Thoracic aorta (tissue), 2 donors: Measurements from ENCODE around the gene RPS3. TPM values are rescaled to one million over a fixed set of nuclear protein-coding genes. Genes with fewer than 3 reads are reported as not detected.
A peak's percentile ranks its signal among the peaks of the same experiment; 100 is the strongest.

Experiments
- ATAC-seq: fragments of 150-250 bp; one replicate; pipeline ENCODE4 v1.8.0; 2017; ENCODE audit warnings: low read depth; ENCODE audit not compliant: insufficient number of reproducible peaks, low FRiP score
- DNase-seq: peaks from one replicate; pipeline ENCODE4 v3.0.0-alpha.2; 2020; ENCODE audit warnings: low spot score
- H3K27ac ChIP-seq, 2 donors: fragments of 200-600 bp; sonication (generic); 1 replicate in 1 of 2; 2 replicates in 1 of 2; pipeline ENCODE4 v1.5.1; 2016; ENCODE audit warnings: mild to moderate bottlenecking in 2 of 2, moderate library complexity in 2 of 2
- H3K27me3 ChIP-seq: fragments of 200-600 bp; sonication (generic); replicated peaks from 2 replicates; pipeline ENCODE4 v1.6.0; 2016; ENCODE audit warnings: mild to moderate bottlenecking; ENCODE audit not compliant: insufficient read depth
- H3K36me3 ChIP-seq: fragments of 200-600 bp; sonication (generic); one replicate; pipeline ENCODE4 v1.5.1; 2016
- H3K4me1 ChIP-seq, 2 donors: fragments of 200-600 bp; sonication (generic); 1 replicate in 1 of 2; 2 replicates in 1 of 2; pipeline versions ENCODE4 v1.5.1 to v1.6.0; 2016; ENCODE audit warnings: low read depth in 2 of 2, mild to moderate bottlenecking in 1 of 2; ENCODE audit not compliant: control insufficient read depth in 1 of 2
- H3K4me3 ChIP-seq: fragments of 200-600 bp; sonication (generic); 2 replicates; pipeline ENCODE4 v1.5.1; 2016; ENCODE audit warnings: mild to moderate bottlenecking
- H3K9me3 ChIP-seq: fragments of 200-600 bp; sonication (generic); 2 replicates; pipeline ENCODE4 v1.5.1; 2016
- CTCF ChIP-seq: fragments of 200-600 bp; sonication (generic); IDR thresholded peaks from one replicate; pipeline ENCODE4 v1.5.1; 2019; ENCODE audit warnings: antibody characterized with exemption
- total RNA-seq, 2 donors: library from RNA; depleted of rRNA; stranded (reverse); fragments of >200 nt; gene quantifications; one replicate each; pipeline versions ENCODE4 v1.1.0 to v1.2.3, GENCODE V29; 2016

Gene RPS3
- total RNA-seq, 2 donors from 2014 or later: 560 to 708 TPM

GRCh38 chr11:75383246-75383645, 16.1 kb upstream of the RPS3 start:
- Histone ChIP-seq H3K36me3 (no peaks in the 10 kb centered on the region), H3K4me1 (no peaks in the 10 kb centered on the region), H3K27me3 (no peaks in the 10 kb centered on the region), H3K4me3 (no peak overlapping the region), H3K9me3 (no peaks in the 10 kb centered on the region), H3K27ac (no peak overlapping the region)
- no peak for ATAC-seq
- TF ChIP-seq CTCF: no peak
- no peak for DNase-seq

DNA sequence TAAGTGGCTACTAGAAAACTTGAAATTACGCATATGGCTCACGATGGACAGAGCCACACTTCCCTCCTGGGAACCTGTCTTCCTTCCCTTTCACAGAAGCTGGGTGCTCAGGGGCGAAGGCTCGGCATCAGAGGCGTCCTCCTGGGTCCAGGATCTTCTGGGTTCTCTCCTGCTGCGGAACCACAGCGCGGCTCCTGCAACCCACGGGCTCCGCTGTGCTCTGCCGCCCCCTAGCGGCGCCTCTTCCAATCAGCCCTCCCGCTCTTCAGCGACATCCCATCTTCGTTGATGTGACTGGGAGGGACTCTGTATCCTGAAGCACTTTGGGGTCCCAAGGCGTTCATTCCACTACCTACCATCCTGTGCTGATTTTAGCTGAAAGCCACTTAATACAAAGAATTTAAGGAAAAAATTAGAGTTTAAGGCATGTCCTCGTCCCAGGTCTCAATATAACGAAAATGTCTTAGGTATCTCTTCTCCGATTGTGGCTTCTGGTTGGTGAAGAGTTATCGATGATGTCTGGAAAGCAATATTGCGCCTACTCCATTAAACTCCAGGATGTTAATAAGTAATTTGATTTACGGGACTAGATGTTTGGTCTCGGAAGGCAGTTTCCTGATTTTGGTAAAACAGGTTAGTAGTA, 14.8 kb upstream of the RPS3 start:
- H3K9me3 ChIP-seq: no peaks in the 10 kb centered on the region
- ATAC-seq (no peak), DNase-seq (no peak)
- H3K36me3 ChIP-seq: no peaks in the 10 kb centered on the region
- no peaks in the 10 kb centered on the region for H3K4me1 ChIP-seq
- peak; percentile 94 for TF ChIP-seq CTCF
- no peak overlapping the region for H3K4me3 ChIP-seq
- H3K27ac ChIP-seq: no peak overlapping the region
- no peaks in the 10 kb centered on the region for H3K27me3 ChIP-seq

DNA sequence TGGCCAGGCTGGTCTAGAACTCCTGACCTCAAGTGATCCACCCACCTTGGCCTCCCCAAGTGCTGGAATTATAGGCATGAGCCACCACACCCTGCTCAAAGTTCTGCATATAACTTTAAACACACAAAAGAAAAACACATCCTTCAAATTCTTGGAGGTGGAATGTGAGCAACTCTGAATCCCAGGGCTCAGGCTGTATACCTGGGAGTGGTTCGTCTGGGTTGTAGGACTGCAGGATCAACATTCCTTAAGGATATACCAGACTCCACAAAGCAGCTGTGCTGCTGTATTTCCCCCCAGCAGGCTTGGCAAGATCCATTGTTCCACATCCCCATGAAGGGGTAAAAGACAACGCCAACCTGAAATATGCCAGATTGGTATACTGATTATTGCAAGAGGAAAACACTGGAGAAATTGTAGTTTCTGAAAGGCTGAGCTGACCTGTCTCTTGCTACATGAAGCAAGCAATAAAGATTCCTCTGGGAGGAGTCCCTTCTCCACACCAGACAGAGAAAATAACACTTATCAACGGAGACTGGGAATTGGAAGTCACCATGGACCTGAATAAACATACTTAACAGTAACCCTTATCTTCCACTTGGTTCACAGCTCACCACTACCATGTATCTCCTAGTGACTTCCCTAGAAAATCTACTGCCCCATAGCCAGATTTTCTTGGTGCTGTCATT, 12.2 kb upstream of the RPS3 start:
- H3K27ac ChIP-seq: no peak overlapping the region
- no peak for TF ChIP-seq CTCF
- H3K4me1 ChIP-seq: no peaks in the 10 kb centered on the region
- H3K27me3 ChIP-seq: no peaks in the 10 kb centered on the region
- no peak overlapping the region for H3K4me3 ChIP-seq
- ATAC-seq (no peak), DNase-seq (no peak)
- no peaks in the 10 kb centered on the region for H3K9me3 ChIP-seq
- no peaks in the 10 kb centered on the region for H3K36me3 ChIP-seq

DNA sequence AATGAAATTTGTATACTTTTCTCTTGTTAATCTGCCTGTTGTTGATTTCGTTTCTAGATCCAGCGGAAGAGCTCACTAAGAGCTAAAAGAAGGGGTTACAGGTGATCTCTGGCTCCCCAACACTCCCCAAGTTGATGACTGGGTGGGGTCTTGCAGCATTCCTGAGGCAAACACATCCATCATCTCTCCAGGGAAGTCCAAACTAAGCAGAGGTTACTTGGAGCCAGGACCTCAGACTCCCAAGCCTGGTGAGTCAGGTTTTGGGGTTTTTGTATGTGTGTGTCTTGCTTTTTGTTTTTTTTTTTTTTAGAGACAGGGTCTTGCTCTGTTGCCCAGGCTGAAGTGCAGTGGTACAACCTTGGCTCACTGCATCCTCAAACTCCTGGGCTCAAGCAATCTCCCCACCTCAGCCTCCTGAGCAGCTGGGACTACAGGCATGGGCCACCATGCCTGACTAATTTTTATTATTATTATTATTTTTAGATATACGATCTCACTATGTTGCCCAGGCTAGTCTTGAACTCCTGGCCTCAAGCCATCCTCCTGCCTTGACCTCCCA, 11.5 kb upstream of the RPS3 start:
- no peak for TF ChIP-seq CTCF
- H3K27ac ChIP-seq: no peak overlapping the region
- no peak for DNase-seq

DNA sequence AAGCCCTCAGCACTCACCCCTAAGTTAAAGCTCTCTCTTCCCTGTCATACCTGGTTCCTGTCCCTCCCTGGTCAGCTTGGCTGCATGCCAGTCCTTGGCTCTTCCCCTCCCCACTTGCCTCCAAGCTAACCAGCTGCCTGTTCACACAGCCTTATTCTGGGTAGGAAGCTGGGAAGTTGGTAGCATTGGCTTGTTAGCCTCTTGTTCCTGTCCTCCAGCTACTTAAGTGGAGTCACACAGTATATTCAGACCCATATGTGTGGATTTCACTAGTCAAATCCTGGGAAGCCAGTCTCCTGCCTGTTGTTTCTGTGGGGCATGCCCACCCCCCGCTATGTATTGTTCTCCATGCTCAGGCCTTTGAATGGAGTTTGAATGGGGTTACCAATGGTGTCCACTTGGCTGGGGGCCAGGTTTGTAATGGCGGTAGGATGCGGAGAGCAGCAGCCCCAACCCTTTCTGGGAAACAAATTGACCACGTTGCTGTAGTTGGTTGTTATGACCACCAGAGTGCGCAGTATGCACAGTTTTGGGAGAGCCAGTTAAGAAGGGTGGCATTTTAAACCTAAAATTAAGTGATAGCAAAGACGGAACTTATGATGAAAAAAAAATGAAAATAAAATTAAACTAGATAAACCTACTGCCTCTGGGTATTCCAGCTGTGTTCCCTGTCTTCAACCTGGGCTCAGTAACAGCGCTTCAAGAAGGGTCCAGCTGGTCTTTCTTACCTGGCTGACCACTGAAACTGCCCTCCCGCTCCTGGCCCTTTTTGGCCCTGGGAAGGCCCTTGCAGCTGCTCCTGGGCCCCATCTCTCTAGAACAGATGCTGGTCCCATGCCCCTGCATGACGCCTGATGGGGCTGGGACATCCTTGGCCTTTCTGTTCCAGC, 10.7 kb upstream of the RPS3 start:
- DNase-seq: peak; percentile 47
- H3K27me3 ChIP-seq: no peaks in the 10 kb centered on the region
- H3K27ac ChIP-seq: no peak overlapping the region
- peak; percentile 84 for TF ChIP-seq CTCF
- H3K9me3 ChIP-seq: no peaks in the 10 kb centered on the region
- no peak overlapping the region for H3K4me3 ChIP-seq
- H3K4me1 ChIP-seq: no peaks in the 10 kb centered on the region
- no peak for ATAC-seq
- H3K36me3 ChIP-seq: no peaks in the 10 kb centered on the region

More for the DNA sequence above, 11.5 kb upstream of the RPS3 start:
- H3K36me3 ChIP-seq: no peaks in the 10 kb centered on the region
- H3K4me1 ChIP-seq: no peaks in the 10 kb centered on the region
- no peaks in the 10 kb centered on the region for H3K9me3 ChIP-seq
- no peaks in the 10 kb centered on the region for H3K27me3 ChIP-seq
- H3K4me3 ChIP-seq: no peak overlapping the region
- no peak for ATAC-seq
